WTC11 (cell line): ENCODE results near the gene ADGRB2.

ENCODE experiments used
- RELA ChIP-seq: sonication (generic); formaldehyde crosslinking; IDR thresholded peaks from 2 replicates; pipeline ENCODE4 v1.8.1; 2022; ENCODE audit warnings: missing genetic modification reagents, mild to moderate bottlenecking, borderline replicate concordance
- TF ChIP-seq, protein P1 (sequence below): sonication (generic); formaldehyde crosslinking; IDR thresholded peaks from 2 replicates; pipeline ENCODE4 v1.8.1; 2023; ENCODE audit warnings: mild to moderate bottlenecking, missing genetic modification reagents, borderline replicate concordance
- TF ChIP-seq, protein P2 (sequence below): fragments of 200-600 bp; IDR thresholded peaks from 2 replicates; pipeline ENCODE4 v1.8.0; 2022; ENCODE audit warnings: antibody characterized with exemption
- TF ChIP-seq, protein P3 (sequence below): sonication (generic); formaldehyde crosslinking; conservative IDR thresholded peaks from 2 replicates; pipeline ENCODE4 v1.8.1; 2022; ENCODE audit warnings: mild to moderate bottlenecking, missing genetic modification reagents
- TF ChIP-seq, protein P4 (sequence below): fragments of 250-450 bp; sonication (Bioruptor Pico); IDR thresholded peaks from 2 replicates; pipeline ENCODE4 v2.1.2; 2022; ENCODE audit warnings: mild to moderate bottlenecking, moderate library complexity

DNA sequence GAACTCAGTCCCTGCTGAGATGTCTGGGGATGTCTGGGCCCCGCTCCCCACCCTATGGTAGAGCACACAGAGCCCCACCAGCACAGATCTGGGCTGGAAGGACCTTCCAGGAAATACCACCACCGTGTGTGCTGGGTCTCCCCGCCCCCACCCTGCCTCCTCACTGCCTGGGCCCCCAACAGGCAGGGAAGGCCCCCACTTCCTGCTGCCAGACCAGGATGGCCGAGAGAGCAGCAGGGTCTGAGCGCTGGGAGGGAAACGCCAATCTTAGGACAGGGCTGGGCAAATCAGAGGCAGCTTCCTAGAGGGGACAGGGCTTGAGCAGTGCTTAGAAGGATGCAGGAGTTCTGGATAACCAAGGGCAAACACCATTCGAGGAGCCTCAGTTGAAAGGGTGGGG, 11.9 kb downstream of the ADGRB2 start:
- TF ChIP-seq, protein P1, sequence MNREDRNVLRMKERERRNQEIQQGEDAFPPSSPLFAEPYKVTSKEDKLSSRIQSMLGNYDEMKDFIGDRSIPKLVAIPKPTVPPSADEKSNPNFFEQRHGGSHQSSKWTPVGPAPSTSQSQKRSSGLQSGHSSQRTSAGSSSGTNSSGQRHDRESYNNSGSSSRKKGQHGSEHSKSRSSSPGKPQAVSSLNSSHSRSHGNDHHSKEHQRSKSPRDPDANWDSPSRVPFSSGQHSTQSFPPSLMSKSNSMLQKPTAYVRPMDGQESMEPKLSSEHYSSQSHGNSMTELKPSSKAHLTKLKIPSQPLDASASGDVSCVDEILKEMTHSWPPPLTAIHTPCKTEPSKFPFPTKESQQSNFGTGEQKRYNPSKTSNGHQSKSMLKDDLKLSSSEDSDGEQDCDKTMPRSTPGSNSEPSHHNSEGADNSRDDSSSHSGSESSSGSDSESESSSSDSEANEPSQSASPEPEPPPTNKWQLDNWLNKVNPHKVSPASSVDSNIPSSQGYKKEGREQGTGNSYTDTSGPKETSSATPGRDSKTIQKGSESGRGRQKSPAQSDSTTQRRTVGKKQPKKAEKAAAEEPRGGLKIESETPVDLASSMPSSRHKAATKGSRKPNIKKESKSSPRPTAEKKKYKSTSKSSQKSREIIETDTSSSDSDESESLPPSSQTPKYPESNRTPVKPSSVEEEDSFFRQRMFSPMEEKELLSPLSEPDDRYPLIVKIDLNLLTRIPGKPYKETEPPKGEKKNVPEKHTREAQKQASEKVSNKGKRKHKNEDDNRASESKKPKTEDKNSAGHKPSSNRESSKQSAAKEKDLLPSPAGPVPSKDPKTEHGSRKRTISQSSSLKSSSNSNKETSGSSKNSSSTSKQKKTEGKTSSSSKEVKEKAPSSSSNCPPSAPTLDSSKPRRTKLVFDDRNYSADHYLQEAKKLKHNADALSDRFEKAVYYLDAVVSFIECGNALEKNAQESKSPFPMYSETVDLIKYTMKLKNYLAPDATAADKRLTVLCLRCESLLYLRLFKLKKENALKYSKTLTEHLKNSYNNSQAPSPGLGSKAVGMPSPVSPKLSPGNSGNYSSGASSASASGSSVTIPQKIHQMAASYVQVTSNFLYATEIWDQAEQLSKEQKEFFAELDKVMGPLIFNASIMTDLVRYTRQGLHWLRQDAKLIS = no peak
- TF ChIP-seq, protein P2, sequence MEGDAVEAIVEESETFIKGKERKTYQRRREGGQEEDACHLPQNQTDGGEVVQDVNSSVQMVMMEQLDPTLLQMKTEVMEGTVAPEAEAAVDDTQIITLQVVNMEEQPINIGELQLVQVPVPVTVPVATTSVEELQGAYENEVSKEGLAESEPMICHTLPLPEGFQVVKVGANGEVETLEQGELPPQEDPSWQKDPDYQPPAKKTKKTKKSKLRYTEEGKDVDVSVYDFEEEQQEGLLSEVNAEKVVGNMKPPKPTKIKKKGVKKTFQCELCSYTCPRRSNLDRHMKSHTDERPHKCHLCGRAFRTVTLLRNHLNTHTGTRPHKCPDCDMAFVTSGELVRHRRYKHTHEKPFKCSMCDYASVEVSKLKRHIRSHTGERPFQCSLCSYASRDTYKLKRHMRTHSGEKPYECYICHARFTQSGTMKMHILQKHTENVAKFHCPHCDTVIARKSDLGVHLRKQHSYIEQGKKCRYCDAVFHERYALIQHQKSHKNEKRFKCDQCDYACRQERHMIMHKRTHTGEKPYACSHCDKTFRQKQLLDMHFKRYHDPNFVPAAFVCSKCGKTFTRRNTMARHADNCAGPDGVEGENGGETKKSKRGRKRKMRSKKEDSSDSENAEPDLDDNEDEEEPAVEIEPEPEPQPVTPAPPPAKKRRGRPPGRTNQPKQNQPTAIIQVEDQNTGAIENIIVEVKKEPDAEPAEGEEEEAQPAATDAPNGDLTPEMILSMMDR = no peak
- TF ChIP-seq, protein P3, sequence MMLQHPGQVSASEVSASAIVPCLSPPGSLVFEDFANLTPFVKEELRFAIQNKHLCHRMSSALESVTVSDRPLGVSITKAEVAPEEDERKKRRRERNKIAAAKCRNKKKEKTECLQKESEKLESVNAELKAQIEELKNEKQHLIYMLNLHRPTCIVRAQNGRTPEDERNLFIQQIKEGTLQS = no peak
- TF ChIP-seq, protein P4, sequence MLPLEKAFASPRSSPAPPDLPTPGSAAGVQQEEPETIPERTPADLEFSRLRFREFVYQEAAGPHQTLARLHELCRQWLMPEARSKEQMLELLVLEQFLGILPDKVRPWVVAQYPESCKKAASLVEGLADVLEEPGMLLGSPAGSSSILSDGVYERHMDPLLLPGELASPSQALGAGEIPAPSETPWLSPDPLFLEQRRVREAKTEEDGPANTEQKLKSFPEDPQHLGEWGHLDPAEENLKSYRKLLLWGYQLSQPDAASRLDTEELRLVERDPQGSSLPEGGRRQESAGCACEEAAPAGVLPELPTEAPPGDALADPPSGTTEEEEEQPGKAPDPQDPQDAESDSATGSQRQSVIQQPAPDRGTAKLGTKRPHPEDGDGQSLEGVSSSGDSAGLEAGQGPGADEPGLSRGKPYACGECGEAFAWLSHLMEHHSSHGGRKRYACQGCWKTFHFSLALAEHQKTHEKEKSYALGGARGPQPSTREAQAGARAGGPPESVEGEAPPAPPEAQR (CRISPR knock-in tag) = no peak
- no peak for TF ChIP-seq RELA (CRISPR knock-in tag)
